Left ventricle myocardium inferior (tissue), 1 donor: ENCODE measurements around the gene CLRN1. TPM values are rescaled to one million over a fixed set of nuclear protein-coding genes. Genes with fewer than 3 reads are reported as not detected.

Source experiments
- DNase-seq: peaks from one replicate; pipeline ENCODE4 v3.0.0-alpha.2; 2020
- H3K27ac ChIP-seq: fragments of 200-600 bp; replicated peaks from 2 replicates; pipeline ENCODE4 v1.8.0; 2021
- H3K27me3 ChIP-seq: fragments of 200-600 bp; 2 replicates; pipeline ENCODE4 v1.8.0; 2021; ENCODE audit warnings: low read depth
- H3K36me3 ChIP-seq: fragments of 200-600 bp; 2 replicates; pipeline ENCODE4 v1.8.0; 2021
- H3K4me1 ChIP-seq: fragments of 200-600 bp; 2 replicates; pipeline ENCODE4 v1.8.0; 2021
- H3K4me3 ChIP-seq: fragments of 200-600 bp; 2 replicates; pipeline ENCODE4 v1.8.0; 2021; ENCODE audit warnings: mild to moderate bottlenecking, moderate library complexity
- H3K9me3 ChIP-seq: fragments of 200-600 bp; replicated peaks from 2 replicates; pipeline ENCODE4 v1.8.0; 2021
- CTCF ChIP-seq: fragments of 200-600 bp; IDR thresholded peaks from 2 replicates; pipeline ENCODE4 v1.8.0; 2021; ENCODE audit warnings: antibody characterized with exemption, mild to moderate bottlenecking, borderline replicate concordance
- intact Hi-C: fragments of 100-400 bp; cut with micrococcal nuclease; formaldehyde crosslinking; loops from one replicate; pipeline ENCODE4 v1.11.0; 2022
- total RNA-seq: library from RNA; stranded (reverse); fragmentation: NEBNext Ultra II Directional; extraction: Animal tissue kit (Norgen Biotek cat#: 25700); gene quantifications from one replicate; pipeline ENCODE4 v1.2.1, GENCODE V29; 2021
- donor health status: DM: no; HTN: yes; CAD: no; lungs with severe emphysema.

Gene CLRN1
- total RNA-seq, 1 donor from 2014 or later, result not detected

GRCh38 chr3:150930839-150931238, 41.7 kb downstream of the CLRN1 start:
- no peaks in the 10 kb centered on the region for H3K36me3 ChIP-seq
- no peak overlapping the region for H3K27ac ChIP-seq
- no peaks in the 10 kb centered on the region for H3K9me3 ChIP-seq
- no peak overlapping the region for H3K4me3 ChIP-seq
- no peak for DNase-seq
- H3K4me1 ChIP-seq, result no peaks in the 10 kb centered on the region
- intact Hi-C loops, result no loop called here
- no peak for TF ChIP-seq CTCF
- peaks cover 2% of the 10 kb centered on the region for H3K27me3 ChIP-seq

- Histone ChIP-seq H3K4me1 (no peaks in the 10 kb centered on the region), H3K27me3 (peaks cover 15% of the 10 kb centered on the region), H3K27ac (no peak overlapping the region), H3K4me3 (no peak overlapping the region), H3K9me3 (no peaks in the 10 kb centered on the region), H3K36me3 (no peaks in the 10 kb centered on the region)
- TF ChIP-seq CTCF, result no peak
- no peak for DNase-seq
- intact Hi-C loops, result loop anchor here (10.0 kb wide), 1 partner anchor 217 kb away; no protein-coding TSS in a partner anchor
These were observed 44.3 kb downstream of the CLRN1 start for GRCh38 chr3:150928234-150928633.

- Histone ChIP-seq H3K27me3 (peaks cover 15% of the 10 kb centered on the region), H3K36me3 (no peaks in the 10 kb centered on the region), H3K4me1 (no peaks in the 10 kb centered on the region), H3K27ac (no peak overlapping the region), H3K9me3 (no peaks in the 10 kb centered on the region), H3K4me3 (no peak overlapping the region)
- DNase-seq, result no peak
- intact Hi-C loops, result loop anchor here (10.0 kb wide), 1 partner anchor 218 kb away; no protein-coding TSS in a partner anchor
- no peak for TF ChIP-seq CTCF
These were observed 46.2 kb downstream of the CLRN1 start for GRCh38 chr3:150926328-150926727.

GRCh38 chr3:150925751-150926201, 46.8 kb downstream of the CLRN1 start:
- H3K27ac ChIP-seq, result no peak overlapping the region
- H3K4me3 ChIP-seq, result peak overlapping the region; percentile 22
- H3K4me1 ChIP-seq, result no peaks in the 10 kb centered on the region
- H3K9me3 ChIP-seq, result no peaks in the 10 kb centered on the region
- peak; percentile 30 for DNase-seq
- no peaks in the 10 kb centered on the region for H3K36me3 ChIP-seq
- intact Hi-C loops, result loop anchor here (10.0 kb wide), 1 partner anchor 219 kb away; no protein-coding TSS in a partner anchor
- peak; percentile 57 for TF ChIP-seq CTCF
- peaks cover 15% of the 10 kb centered on the region for H3K27me3 ChIP-seq

GRCh38 chr3:150922611-150923010, 49.9 kb downstream of the CLRN1 start:
- intact Hi-C loops, result loop anchor here (10.0 kb wide), 1 partner anchor 222 kb away; no protein-coding TSS in a partner anchor
- Histone ChIP-seq H3K27ac (no peak overlapping the region), H3K36me3 (no peaks in the 10 kb centered on the region), H3K4me3 (no peak overlapping the region), H3K4me1 (no peaks in the 10 kb centered on the region), H3K9me3 (no peaks in the 10 kb centered on the region), H3K27me3 (peaks cover 24% of the 10 kb centered on the region)
- DNase-seq, result no peak
- TF ChIP-seq CTCF, result no peak
